GM19238 (cell line): ENCODE measurements around the gene TEX19.

ENCODE experiments used
- DNase-seq: peaks from one replicate; pipeline ENCODE4 v3.0.0; 2011; ENCODE audit warnings: low spot score; ENCODE audit not compliant: insufficient read length

The TEX19 gene

GRCh38 chr17:82389379-82389778 is 30.3 kb downstream of the TEX19 start:
- DNase-seq = no peak

GRCh38 chr17:82390015-82390859 is 31.2 kb downstream of the TEX19 start:
- no peak for DNase-seq

GRCh38 chr17:82390860-82391435 is 31.9 kb downstream of the TEX19 start:
- DNase-seq = no peak

- DNase-seq = no peak
Observed at GRCh38 chr17:82391496-82392066, 32.5 kb downstream of the TEX19 start.

- no peak for DNase-seq
Observed at GRCh38 chr17:82392209-82392920, 33.3 kb downstream of the TEX19 start.

GRCh38 chr17:82392941-82393340 is 33.9 kb downstream of the TEX19 start:
- DNase-seq = no peak

GRCh38 chr17:82394278-82394677 is 35.2 kb downstream of the TEX19 start:
- no peak for DNase-seq

GRCh38 chr17:82396601-82397435 is 37.8 kb downstream of the TEX19 start:
- DNase-seq = no peak

GRCh38 chr17:82397449-82398335 is 38.6 kb downstream of the TEX19 start:
- no peak for DNase-seq

GRCh38 chr17:82399041-82399441 is 40.0 kb downstream of the TEX19 start:
- no peak for DNase-seq

- no peak for DNase-seq
Observed at GRCh38 chr17:82399601-82400101, 40.6 kb downstream of the TEX19 start.

GRCh38 chr17:82400206-82400605 is 41.2 kb downstream of the TEX19 start:
- no peak for DNase-seq

- DNase-seq = peak; percentile 90
Observed at GRCh38 chr17:82400830-82401229, 41.8 kb downstream of the TEX19 start.

GRCh38 chr17:82402865-82403264 is 43.8 kb downstream of the TEX19 start:
- DNase-seq = peak; percentile 87

GRCh38 chr17:82403662-82404660 is 44.9 kb downstream of the TEX19 start:
- DNase-seq = no peak

GRCh38 chr17:82405051-82405450 is 46.0 kb downstream of the TEX19 start:
- no peak for DNase-seq

- DNase-seq = no peak
Observed at GRCh38 chr17:82406131-82406671, 47.2 kb downstream of the TEX19 start.

- no peak for DNase-seq
Observed at GRCh38 chr17:82407255-82407654, 48.2 kb downstream of the TEX19 start.
